GM19025 (cell line): Measurements from ENCODE around the gene DNAJC24.

Experiments used
- ATAC-seq: cut with Tn5 transposase; IDR thresholded peaks from one replicate; pipeline ENCODE4 v1.9.1; 2021; ENCODE audit warnings: mild to moderate bottlenecking, low read depth, moderate library complexity; ENCODE audit not compliant: unreplicated experiment

Gene DNAJC24

DNA sequence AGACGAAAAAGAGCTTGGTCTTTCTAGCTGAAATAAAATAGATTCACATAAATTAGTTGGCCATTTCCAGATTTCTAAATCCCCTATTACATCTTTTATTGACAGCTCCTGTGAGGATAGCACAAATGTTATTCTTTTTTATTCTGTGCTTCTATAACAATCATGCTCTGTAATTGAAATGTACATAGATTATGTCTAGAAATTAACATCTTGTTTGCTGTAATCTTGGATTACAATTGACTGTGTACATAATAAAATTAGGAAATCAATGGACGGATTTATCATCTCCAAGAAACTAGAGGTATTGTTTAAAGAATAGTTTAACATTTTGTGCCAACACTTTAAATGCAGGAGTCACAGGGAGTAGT lies 108.5 kb downstream of the DNAJC24 start:
- no peak for ATAC-seq

DNA sequence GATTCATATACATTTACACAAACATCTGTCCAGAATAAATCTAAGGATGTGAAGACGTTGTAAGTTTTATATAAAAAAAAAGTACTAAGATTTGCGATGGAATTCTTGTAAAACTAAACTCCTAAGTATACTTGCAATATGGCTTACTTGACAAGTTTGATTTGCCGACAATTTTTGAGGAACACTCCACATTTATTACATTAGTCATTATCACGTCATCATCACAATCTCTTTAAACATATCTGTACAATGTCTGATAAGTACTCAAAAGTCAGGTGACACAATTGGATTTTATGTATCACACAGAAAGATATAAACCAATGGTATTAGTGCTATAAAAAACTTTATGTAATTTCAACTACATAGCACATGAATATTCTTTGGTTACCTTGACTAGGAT lies 109.4 kb downstream of the DNAJC24 start:
- ATAC-seq, result no peak

DNA sequence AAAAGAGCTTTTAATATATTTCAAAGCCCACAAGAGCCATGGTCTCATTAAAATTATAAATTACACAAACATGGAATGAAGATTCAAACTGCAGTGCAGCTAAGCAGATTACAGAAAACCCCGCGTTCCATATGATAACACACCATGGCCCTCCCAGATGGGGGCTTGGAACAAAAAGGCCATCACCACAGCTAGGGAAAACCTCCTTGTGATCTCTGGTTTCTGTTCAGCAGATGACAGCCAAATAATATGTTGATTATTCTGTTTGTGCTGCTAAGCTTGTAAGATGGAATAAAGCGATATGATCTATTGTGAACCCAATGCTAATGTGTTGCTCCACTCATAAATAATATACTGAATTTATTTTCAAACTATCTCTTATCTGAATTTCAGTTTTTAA lies 111.3 kb downstream of the DNAJC24 start:
- no peak for ATAC-seq
